HepG2 (cell line): ENCODE results near the gene SIDT1. TPM values are rescaled to one million over a fixed set of nuclear protein-coding genes. Genes with fewer than 3 reads are reported as not detected.

ENCODE experiments used
- ATAD3A ChIP-seq: sonication (generic); formaldehyde crosslinking; IDR thresholded peaks from 2 replicates; pipeline ENCODE4 v1.4.0; 2020; ENCODE audit warnings: missing genetic modification reagents
- CTCF ChIP-seq: sonication (generic); formaldehyde crosslinking; IDR thresholded peaks from 2 replicates; pipeline ENCODE4 v1.5.0; 2020; ENCODE audit warnings: mild to moderate bottlenecking, missing genetic modification reagents, moderate library complexity
- DNMT1 ChIP-seq: sonication (generic); formaldehyde crosslinking; IDR thresholded peaks from 2 replicates; pipeline ENCODE4 v1.5.1; 2020; ENCODE audit warnings: mild to moderate bottlenecking, missing genetic modification reagents
- HMGXB4 ChIP-seq, 2 experiments: sonication (generic) in 1 of 2; formaldehyde crosslinking in 1 of 2; IDR thresholded peaks; 2 replicates each; pipeline versions ENCODE4 v1.4.0 to v1.6.1; 2018 to 2020; ENCODE audit warnings: missing genetic modification reagents in 2 of 2, borderline replicate concordance in 1 of 2, low read depth in 1 of 2, mild to moderate bottlenecking in 1 of 2, missing biosample characterization in 1 of 2
- MAX ChIP-seq: IDR thresholded peaks from 2 replicates; pipeline ENCODE4 v1.6.1; 2012; ENCODE audit warnings: inconsistent platforms
- PAX8 ChIP-seq: sonication (generic); formaldehyde crosslinking; IDR thresholded peaks from 2 replicates; pipeline ENCODE4 v1.8.0; 2022; ENCODE audit warnings: mild to moderate bottlenecking, missing genetic modification reagents, borderline replicate concordance
- SMC3 ChIP-seq: IDR thresholded peaks from 2 replicates; pipeline ENCODE4 v1.6.1; 2011; ENCODE audit warnings: low read length, improper control_type of control experiment
- SRSF4 ChIP-seq: fragments of 200-400 bp; formaldehyde crosslinking; IDR thresholded peaks from one replicate; pipeline ENCODE4 v1.6.1; 2018; ENCODE audit warnings: mild to moderate bottlenecking, low read depth, low read length, moderate library complexity; ENCODE audit not compliant: poor library complexity, severe bottlenecking
- YY1 ChIP-seq: IDR thresholded peaks from 2 replicates; pipeline ENCODE4 v1.6.1; 2011; ENCODE audit warnings: low read length, low read depth, moderate library complexity, mild to moderate bottlenecking; ENCODE audit not compliant: insufficient read depth, insufficient replicate concordance
- ZBTB40 ChIP-seq, 2 experiments: fragments of 450-650 bp in 1 of 2; sonication (generic) in 1 of 2; formaldehyde crosslinking in 1 of 2; IDR thresholded peaks; 2 replicates each; pipeline versions ENCODE4 v1.6.1 to v1.8.0; 2016 to 2022; ENCODE audit warnings: antibody characterized with exemption in 1 of 2, mild to moderate bottlenecking in 1 of 2, missing genetic modification reagents in 1 of 2
- ZFX ChIP-seq: sonication (generic); formaldehyde crosslinking; IDR thresholded peaks from 2 replicates; pipeline ENCODE4 v1.4.0; 2020; ENCODE audit warnings: mild to moderate bottlenecking, low read depth, missing genetic modification reagents, moderate library complexity
- ZMYM4 ChIP-seq: sonication (generic); formaldehyde crosslinking; IDR thresholded peaks from 2 replicates; pipeline ENCODE4 v1.8.1; 2023; ENCODE audit warnings: mild to moderate bottlenecking, missing genetic modification reagents
- ZNF367 ChIP-seq: sonication (generic); formaldehyde crosslinking; IDR thresholded peaks from 2 replicates; pipeline ENCODE4 v1.4.0; 2020; ENCODE audit warnings: missing genetic modification reagents, borderline replicate concordance
- ZNF883 ChIP-seq: sonication (generic); formaldehyde crosslinking; IDR thresholded peaks from 2 replicates; pipeline ENCODE4 v1.5.1; 2020; ENCODE audit warnings: mild to moderate bottlenecking, missing genetic modification reagents; ENCODE audit errors: not compliant biosample characterization
- polyA plus RNA-seq, 8 experiments: library from polyadenylated mRNA; depleted of rRNA in 3 of 8; stranded (reverse) in 7 of 8; unstranded in 1 of 8; fragments of >200 nt; fragmentation: Illumina TruSeq in 4 of 8; extraction: Trizol in 4 of 8; gene quantifications; 2 replicates each; pipeline versions ENCODE4 v1.2.1 to v1.2.3, GENCODE V29; 2011 to 2016; ENCODE audit warnings: low read depth in 4 of 8, missing spikeins in 1 of 8, mixed read lengths in 1 of 8; ENCODE audit not compliant: insufficient read depth in 1 of 8
- total RNA-seq, 5 experiments: library from RNA; depleted of rRNA; stranded (reverse); fragments of >200 nt; fragmentation: Illumina TruSeq; extraction: Trizol; gene quantifications; 2 replicates each; pipeline ENCODE4 v1.2.3, GENCODE V29; 2016; ENCODE audit warnings: low read depth in 1 of 5

Gene SIDT1
- total and polyA plus RNA-seq, 2 of the 13 experiments (the other 11 are each of a cell fraction or from before 2014, with no cell fraction given): 0.07 TPM

- TF ChIP-seq ZBTB40 (IDR thresholded peaks at IDR 0.05) (no peak), ZBTB40 (CRISPR knock-in tag; IDR thresholded peaks at IDR 0.05) (no peak), YY1 (no peak), ZMYM4 (CRISPR knock-in tag) (no peak), HMGXB4 (CRISPR knock-in tag; IDR thresholded peaks at IDR 0.05; ENCODE audit: borderline replicate concordance in 1 of 2, low read depth in 1 of 2) (peak in 1 of 2 experiments; percentile 47; a peak in 1 of 4 replicates), SMC3 (peak; percentile 19; the same call in 1 of the 2 replicates), DNMT1 (CRISPR knock-in tag) (no peak), SRSF4 (no peak), CTCF (peak; percentile 68), ATAD3A (no peak), MAX (no peak), PAX8 (no peak), ZNF367 (no peak), ZFX (no peak; the same call in 1 of the 2 replicates), ZNF883 (CRISPR knock-in tag) (no peak)
Measured at GRCh38 chr3:113516115-113516505, 16.2 kb upstream of the SIDT1 start (continued).
